ENCODE results near the gene PRDM2.

- no peak for TF ChIP-seq CTCF (conservative IDR thresholded peaks at IDR 0.05; ENCODE audit: low read depth, low read length)
- TF ChIP-seq EZH2 (IDR thresholded peaks at IDR 0.05; ENCODE audit: borderline replicate concordance, low read depth, low read length, poor library complexity, severe bottlenecking) = no peak
Measured at GRCh38 chr1:13792419-13792818, 92.4 kb downstream of the PRDM2 start.
